Gastroesophageal sphincter (tissue), 3 donors: Measurements from ENCODE around the gene IRF2BP2.
"Not testable (repeated sequence)": the region's sequence is repeated elsewhere in the genome, so short reads cannot be mapped to it uniquely, and the experiment has no call there.

Experiments
- POLR2A ChIP-seq, 2 donors: fragments of 450-650 bp; IDR thresholded peaks; one replicate each; pipeline ENCODE4 v1.6.1; 2017; ENCODE audit warnings: antibody characterized with exemption in 2 of 2, mild to moderate bottlenecking in 2 of 2, moderate library complexity in 1 of 2
- TF ChIP-seq, protein P1 (sequence below), 4 experiments: fragments of 200-600 bp in 2 of 4; fragments of 450-650 bp in 2 of 4; sonication (generic) in 1 of 4; IDR thresholded peaks; one replicate each; pipeline ENCODE4 v1.5.1; 2017 to 2019; ENCODE audit warnings: antibody characterized with exemption in 4 of 4, mild to moderate bottlenecking in 2 of 4, moderate library complexity in 2 of 4

DNA sequence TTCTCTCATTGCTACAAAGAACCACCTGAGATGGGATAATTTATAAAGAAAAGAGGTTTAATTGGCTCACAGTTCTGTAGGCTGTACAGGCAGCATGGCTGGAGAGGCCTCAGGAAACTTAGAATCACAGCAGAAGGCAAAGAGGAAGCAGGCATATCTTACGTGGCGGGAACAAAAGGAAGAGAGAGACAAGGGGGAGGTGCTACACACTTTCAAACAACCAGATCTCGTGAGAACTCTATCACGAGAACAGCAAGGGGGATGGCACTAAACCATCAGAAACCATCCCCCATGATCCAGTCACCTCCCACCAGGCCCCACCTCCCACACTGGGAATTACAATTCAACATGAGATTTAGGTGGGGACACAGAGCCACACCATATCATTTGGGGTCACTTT lies 15.4 kb downstream of the IRF2BP2 start:
- TF ChIP-seq, protein P1, sequence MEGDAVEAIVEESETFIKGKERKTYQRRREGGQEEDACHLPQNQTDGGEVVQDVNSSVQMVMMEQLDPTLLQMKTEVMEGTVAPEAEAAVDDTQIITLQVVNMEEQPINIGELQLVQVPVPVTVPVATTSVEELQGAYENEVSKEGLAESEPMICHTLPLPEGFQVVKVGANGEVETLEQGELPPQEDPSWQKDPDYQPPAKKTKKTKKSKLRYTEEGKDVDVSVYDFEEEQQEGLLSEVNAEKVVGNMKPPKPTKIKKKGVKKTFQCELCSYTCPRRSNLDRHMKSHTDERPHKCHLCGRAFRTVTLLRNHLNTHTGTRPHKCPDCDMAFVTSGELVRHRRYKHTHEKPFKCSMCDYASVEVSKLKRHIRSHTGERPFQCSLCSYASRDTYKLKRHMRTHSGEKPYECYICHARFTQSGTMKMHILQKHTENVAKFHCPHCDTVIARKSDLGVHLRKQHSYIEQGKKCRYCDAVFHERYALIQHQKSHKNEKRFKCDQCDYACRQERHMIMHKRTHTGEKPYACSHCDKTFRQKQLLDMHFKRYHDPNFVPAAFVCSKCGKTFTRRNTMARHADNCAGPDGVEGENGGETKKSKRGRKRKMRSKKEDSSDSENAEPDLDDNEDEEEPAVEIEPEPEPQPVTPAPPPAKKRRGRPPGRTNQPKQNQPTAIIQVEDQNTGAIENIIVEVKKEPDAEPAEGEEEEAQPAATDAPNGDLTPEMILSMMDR (IDR thresholded peaks at IDR 0.05) = not testable (repeated sequence)
- TF ChIP-seq POLR2A (IDR thresholded peaks at IDR 0.05) = not testable (repeated sequence)
